Measurements from ENCODE around the gene ANXA4.

GRCh38 chr2:69716555-69717120, 25.3 kb upstream of the ANXA4 start:
- TF ChIP-seq CTCF (IDR thresholded peaks at IDR 0.05; ENCODE audit: poor library complexity) (no peak), EZH2 (IDR thresholded peaks at IDR 0.05; ENCODE audit: borderline replicate concordance) (no peak)
